ENCODE data around the gene BCR.

GRCh38 chr22:23231471-23232093, 51.3 kb downstream of the BCR start:
- TF ChIP-seq CTCF (IDR thresholded peaks at IDR 0.05; ENCODE audit: poor library complexity), result no peak
- no peak for TF ChIP-seq EZH2 (IDR thresholded peaks at IDR 0.05; ENCODE audit: borderline replicate concordance)
- no peak for TF ChIP-seq EZH2phosphoT487 (IDR thresholded peaks at IDR 0.05; ENCODE audit: low read depth, severe bottlenecking, unreplicated experiment)

Measured in hepatocyte (in vitro differentiated cells).